ENCODE data around the gene HLA-DMB. TPM values are rescaled to one million over a fixed set of nuclear protein-coding genes. Genes with fewer than 3 reads are reported as not detected.

Gene HLA-DMB
- total and polyA plus RNA-seq, 10 of the 15 experiments (the other 5 are each of a cell fraction or from before 2014, with no cell fraction given), result 114 to 173 (median 150) TPM

DNA sequence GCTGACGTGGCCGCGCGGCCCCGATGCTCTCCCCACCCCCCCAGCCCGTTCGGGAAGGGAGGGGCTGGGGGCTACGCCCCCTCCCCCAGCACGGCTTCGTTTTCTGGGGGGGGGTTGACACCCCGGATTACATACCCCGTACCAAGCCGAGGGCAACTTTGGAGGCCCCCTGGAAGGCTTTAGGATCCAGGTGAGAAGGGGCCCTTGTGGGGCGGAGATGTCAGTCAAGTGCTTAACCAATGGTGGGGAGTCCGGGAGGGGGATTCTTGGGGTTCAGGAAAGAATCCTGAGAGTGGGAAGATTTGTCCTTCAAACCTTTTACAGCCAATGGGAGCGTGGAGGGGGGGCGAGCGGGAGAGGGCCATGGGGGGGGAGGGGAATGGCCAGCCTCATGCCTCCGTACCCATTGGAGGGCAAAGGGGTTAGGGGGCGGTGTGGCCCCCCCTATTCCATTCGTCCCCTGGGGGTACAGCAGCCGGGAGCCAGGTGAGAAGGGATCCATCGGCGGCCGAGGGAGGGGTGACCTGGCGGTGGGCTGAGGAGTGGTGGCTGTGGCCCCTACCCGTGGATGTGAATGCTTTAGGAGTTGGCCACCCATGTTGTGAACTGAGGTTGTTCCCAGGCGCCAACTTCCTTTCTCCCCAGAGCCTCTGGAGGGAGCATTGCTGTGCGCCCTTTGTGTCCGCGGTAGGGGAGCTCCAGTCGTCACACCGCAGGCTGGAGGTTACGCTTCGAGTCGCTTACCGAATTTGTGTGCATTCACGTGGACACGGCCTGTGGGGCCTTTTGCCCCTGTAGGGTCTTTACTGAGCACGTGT, 28.2 kb upstream of the HLA-DMB start (continued):
- TF ChIP-seq ESRRA (IDR thresholded peaks at IDR 0.05; ENCODE audit: low read length) (no peak), SP1 (IDR thresholded peaks at IDR 0.05; ENCODE audit: low read depth, low read length) (no peak), BHLHE40 (IDR thresholded peaks at IDR 0.05; ENCODE audit: borderline replicate concordance in 1 of 2, low read depth in 2 of 2, low read length in 1 of 2) (peak; percentile 81 to 88), POLR2A (IDR thresholded peaks at IDR 0.05; ENCODE audit: low read depth, low read length) (peak; percentile 87), EGR1 (IDR thresholded peaks at IDR 0.05; ENCODE audit: borderline replicate concordance in 1 of 2, low read depth in 2 of 2, low read length in 2 of 2) (peak in 1 of 2 experiments; percentile 56; a peak in 1 of 3 replicates), EP300 (IDR thresholded peaks at IDR 0.05; ENCODE audit: borderline replicate concordance in 1 of 2, control insufficient read depth in 1 of 2, low read depth in 2 of 2, low read length in 2 of 2) (no peak; a peak in 1 of 4 replicates), MTA3 (IDR thresholded peaks at IDR 0.05; ENCODE audit: borderline replicate concordance, low read length) (no peak), FOS (IDR thresholded peaks at IDR 0.05; ENCODE audit: borderline replicate concordance, extremely low read depth, insufficient read length) (no peak), YY1 (IDR thresholded peaks at IDR 0.05; ENCODE audit: low read depth, low read length) (peak; percentile 34; the same call in 1 of the 2 replicates), POLR2AphosphoS2 (IDR thresholded peaks at IDR 0.05; ENCODE audit: low read depth, low read length) (no peak), GABPA (IDR thresholded peaks at IDR 0.05; ENCODE audit: low read depth) (no peak), RAD21 (IDR thresholded peaks at IDR 0.05; ENCODE audit: insufficient read depth, low read depth, low read length) (no peak), ASH2L (IDR thresholded peaks at IDR 0.05; ENCODE audit: borderline replicate concordance, low read depth) (no peak), PAX5 (IDR thresholded peaks at IDR 0.05; ENCODE audit: borderline replicate concordance, low read depth, low read length) (peak; percentile 37; the same call in 1 of the 2 replicates), ZNF384 (IDR thresholded peaks at IDR 0.05; ENCODE audit: borderline replicate concordance, low read depth, low read length) (no peak), DPF2 (IDR thresholded peaks at IDR 0.05) (no peak), HDAC6 (IDR thresholded peaks at IDR 0.05; ENCODE audit: unreplicated experiment) (no peak)
- TF ChIP-seq, protein P1, sequence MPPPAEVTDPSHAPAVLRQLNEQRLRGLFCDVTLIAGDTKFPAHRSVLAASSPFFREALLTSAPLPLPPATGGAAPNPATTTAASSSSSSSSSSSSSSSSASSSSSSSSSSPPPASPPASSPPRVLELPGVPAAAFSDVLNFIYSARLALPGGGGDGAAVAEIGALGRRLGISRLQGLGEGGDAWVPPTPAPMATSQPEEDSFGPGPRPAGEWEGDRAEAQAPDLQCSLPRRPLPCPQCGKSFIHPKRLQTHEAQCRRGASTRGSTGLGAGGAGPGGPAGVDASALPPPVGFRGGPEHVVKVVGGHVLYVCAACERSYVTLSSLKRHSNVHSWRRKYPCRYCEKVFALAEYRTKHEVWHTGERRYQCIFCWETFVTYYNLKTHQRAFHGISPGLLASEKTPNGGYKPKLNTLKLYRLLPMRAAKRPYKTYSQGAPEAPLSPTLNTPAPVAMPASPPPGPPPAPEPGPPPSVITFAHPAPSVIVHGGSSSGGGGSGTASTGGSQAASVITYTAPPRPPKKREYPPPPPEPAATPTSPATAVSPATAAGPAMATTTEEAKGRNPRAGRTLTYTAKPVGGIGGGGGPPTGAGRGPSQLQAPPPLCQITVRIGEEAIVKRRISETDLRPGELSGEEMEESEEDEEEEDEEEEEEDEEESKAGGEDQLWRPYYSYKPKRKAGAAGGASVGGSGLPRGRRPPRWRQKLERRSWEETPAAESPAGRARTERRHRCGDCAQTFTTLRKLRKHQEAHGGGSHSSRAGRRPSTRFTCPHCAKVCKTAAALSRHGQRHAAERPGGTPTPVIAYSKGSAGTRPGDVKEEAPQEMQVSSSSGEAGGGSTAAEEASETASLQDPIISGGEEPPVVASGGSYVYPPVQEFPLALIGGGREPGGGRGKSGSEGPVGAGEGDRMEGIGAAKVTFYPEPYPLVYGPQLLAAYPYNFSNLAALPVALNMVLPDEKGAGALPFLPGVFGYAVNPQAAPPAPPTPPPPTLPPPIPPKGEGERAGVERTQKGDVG (CRISPR knock-in tag; IDR thresholded peaks at IDR 0.05), result no peak
- TF ChIP-seq, protein P2, sequence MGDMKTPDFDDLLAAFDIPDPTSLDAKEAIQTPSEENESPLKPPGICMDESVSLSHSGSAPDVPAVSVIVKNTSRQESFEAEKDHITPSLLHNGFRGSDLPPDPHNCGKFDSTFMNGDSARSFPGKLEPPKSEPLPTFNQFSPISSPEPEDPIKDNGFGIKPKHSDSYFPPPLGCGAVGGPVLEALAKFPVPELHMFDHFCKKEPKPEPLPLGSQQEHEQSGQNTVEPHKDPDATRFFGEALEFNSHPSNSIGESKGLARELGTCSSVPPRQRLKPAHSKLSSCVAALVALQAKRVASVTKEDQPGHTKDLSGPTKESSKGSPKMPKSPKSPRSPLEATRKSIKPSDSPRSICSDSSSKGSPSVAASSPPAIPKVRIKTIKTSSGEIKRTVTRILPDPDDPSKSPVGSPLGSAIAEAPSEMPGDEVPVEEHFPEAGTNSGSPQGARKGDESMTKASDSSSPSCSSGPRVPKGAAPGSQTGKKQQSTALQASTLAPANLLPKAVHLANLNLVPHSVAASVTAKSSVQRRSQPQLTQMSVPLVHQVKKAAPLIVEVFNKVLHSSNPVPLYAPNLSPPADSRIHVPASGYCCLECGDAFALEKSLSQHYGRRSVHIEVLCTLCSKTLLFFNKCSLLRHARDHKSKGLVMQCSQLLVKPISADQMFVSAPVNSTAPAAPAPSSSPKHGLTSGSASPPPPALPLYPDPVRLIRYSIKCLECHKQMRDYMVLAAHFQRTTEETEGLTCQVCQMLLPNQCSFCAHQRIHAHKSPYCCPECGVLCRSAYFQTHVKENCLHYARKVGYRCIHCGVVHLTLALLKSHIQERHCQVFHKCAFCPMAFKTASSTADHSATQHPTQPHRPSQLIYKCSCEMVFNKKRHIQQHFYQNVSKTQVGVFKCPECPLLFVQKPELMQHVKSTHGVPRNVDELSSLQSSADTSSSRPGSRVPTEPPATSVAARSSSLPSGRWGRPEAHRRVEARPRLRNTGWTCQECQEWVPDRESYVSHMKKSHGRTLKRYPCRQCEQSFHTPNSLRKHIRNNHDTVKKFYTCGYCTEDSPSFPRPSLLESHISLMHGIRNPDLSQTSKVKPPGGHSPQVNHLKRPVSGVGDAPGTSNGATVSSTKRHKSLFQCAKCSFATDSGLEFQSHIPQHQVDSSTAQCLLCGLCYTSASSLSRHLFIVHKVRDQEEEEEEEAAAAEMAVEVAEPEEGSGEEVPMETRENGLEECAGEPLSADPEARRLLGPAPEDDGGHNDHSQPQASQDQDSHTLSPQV (IDR thresholded peaks at IDR 0.05), result no peak
- TF ChIP-seq, protein P3, sequence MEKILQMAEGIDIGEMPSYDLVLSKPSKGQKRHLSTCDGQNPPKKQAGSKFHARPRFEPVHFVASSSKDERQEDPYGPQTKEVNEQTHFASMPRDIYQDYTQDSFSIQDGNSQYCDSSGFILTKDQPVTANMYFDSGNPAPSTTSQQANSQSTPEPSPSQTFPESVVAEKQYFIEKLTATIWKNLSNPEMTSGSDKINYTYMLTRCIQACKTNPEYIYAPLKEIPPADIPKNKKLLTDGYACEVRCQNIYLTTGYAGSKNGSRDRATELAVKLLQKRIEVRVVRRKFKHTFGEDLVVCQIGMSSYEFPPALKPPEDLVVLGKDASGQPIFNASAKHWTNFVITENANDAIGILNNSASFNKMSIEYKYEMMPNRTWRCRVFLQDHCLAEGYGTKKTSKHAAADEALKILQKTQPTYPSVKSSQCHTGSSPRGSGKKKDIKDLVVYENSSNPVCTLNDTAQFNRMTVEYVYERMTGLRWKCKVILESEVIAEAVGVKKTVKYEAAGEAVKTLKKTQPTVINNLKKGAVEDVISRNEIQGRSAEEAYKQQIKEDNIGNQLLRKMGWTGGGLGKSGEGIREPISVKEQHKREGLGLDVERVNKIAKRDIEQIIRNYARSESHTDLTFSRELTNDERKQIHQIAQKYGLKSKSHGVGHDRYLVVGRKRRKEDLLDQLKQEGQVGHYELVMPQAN (conservative IDR thresholded peaks at IDR 0.05), result 0 out of 2 replicates have a peak, but pooled peaks have one; percentile 8

Data from GM12878 (cell line).